Neural progenitor cell (in vitro differentiated cells): Measurements from ENCODE around the gene ERVMER34-1.

ENCODE experiments used
- CTCF ChIP-seq: fragments of 200-600 bp; sonication (generic); IDR thresholded peaks from 2 replicates; pipeline ENCODE4 v1.5.1; 2017; ENCODE audit warnings: antibody characterized with exemption, mild to moderate bottlenecking
- EZH2 ChIP-seq: fragments of 200-600 bp; sonication (generic); IDR thresholded peaks from 2 replicates; pipeline ENCODE4 v1.6.1; 2017; ENCODE audit warnings: antibody characterized with exemption, mild to moderate bottlenecking, moderate library complexity
- EZH2phosphoT487 ChIP-seq: fragments of 200-600 bp; sonication (generic); IDR thresholded peaks from 2 replicates; pipeline ENCODE4 v1.6.1; 2017; ENCODE audit warnings: antibody characterized with exemption

GRCh38 chr4:52713456-52713937 lies 37.7 kb downstream of the ERVMER34-1 start:
- TF ChIP-seq CTCF (no peak), EZH2 (no peak), EZH2phosphoT487 (no peak)
